Measurements from ENCODE around the gene ING3. TPM values are rescaled to one million over a fixed set of nuclear protein-coding genes. Genes with fewer than 3 reads are reported as not detected.
"Not testable (repeated sequence)": the region's sequence is repeated elsewhere in the genome, so short reads cannot be mapped to it uniquely, and the experiment has no call there.

Gene ING3
- total RNA-seq, 1 donor from 2014 or later = 21.7 TPM

- DNase-seq (ENCODE audit: low spot score) = no peak
These were observed 52.2 kb downstream of the ING3 start for GRCh38 chr7:121002757-121003200.

GRCh38 chr7:121003986-121004685 is 53.6 kb downstream of the ING3 start:
- DNase-seq (ENCODE audit: low spot score) = no peak

GRCh38 chr7:121005058-121005457 is 54.5 kb downstream of the ING3 start:
- DNase-seq (ENCODE audit: low spot score) = not testable (repeated sequence)

- DNase-seq (ENCODE audit: low spot score) = no peak
These were observed 55.5 kb downstream of the ING3 start for GRCh38 chr7:121005996-121006584.

GRCh38 chr7:121006711-121007315 is 56.2 kb downstream of the ING3 start:
- no peak for DNase-seq (ENCODE audit: low spot score)

- DNase-seq (ENCODE audit: low spot score) = no peak
These were observed 58.2 kb downstream of the ING3 start for GRCh38 chr7:121008816-121009215.

GRCh38 chr7:121011401-121011800 is 60.8 kb downstream of the ING3 start:
- no peak for DNase-seq (ENCODE audit: low spot score)

- DNase-seq (ENCODE audit: low spot score) = no peak
These were observed 61.7 kb downstream of the ING3 start for GRCh38 chr7:121012170-121012874.

GRCh38 chr7:121012919-121013318 is 62.3 kb downstream of the ING3 start:
- no peak for DNase-seq (ENCODE audit: low spot score)

GRCh38 chr7:121015560-121015959 is 65.0 kb downstream of the ING3 start:
- no peak for DNase-seq (ENCODE audit: low spot score)

GRCh38 chr7:121016966-121017365 is 66.4 kb downstream of the ING3 start:
- no peak for DNase-seq (ENCODE audit: low spot score)

GRCh38 chr7:121017586-121017985 is 67.0 kb downstream of the ING3 start:
- no peak for DNase-seq (ENCODE audit: low spot score)

- DNase-seq (ENCODE audit: low spot score) = no peak
These were observed 68.4 kb downstream of the ING3 start for GRCh38 chr7:121019018-121019417.

- DNase-seq (ENCODE audit: low spot score) = no peak
These were observed 69.8 kb downstream of the ING3 start for GRCh38 chr7:121020249-121020988.

- DNase-seq (ENCODE audit: low spot score) = no peak
These were observed 70.7 kb downstream of the ING3 start for GRCh38 chr7:121020989-121021969.

GRCh38 chr7:121023194-121023593 is 72.6 kb downstream of the ING3 start:
- no peak for DNase-seq (ENCODE audit: low spot score)

- no peak for DNase-seq (ENCODE audit: low spot score)
These were observed 73.3 kb downstream of the ING3 start for GRCh38 chr7:121023683-121024511.

- DNase-seq (ENCODE audit: low spot score) = no peak
These were observed 74.0 kb downstream of the ING3 start for GRCh38 chr7:121024611-121025010.

- no peak for DNase-seq (ENCODE audit: low spot score)
These were observed 75.6 kb downstream of the ING3 start for GRCh38 chr7:121026159-121026558.
